ENCODE results near the gene FAM111B.
"Not testable (repeated sequence)": the region's sequence is repeated elsewhere in the genome, so short reads cannot be mapped to it uniquely, and the experiment has no call there.

GRCh38 chr11:59081430-59082020 lies 25.5 kb upstream of the FAM111B start:
- TF ChIP-seq CTCF, EZH2, EZH2phosphoT487 (IDR thresholded peaks at IDR 0.05): not testable (repeated sequence)
